HEK293 (cell line): Measurements from ENCODE around the gene GNB2.
A peak's percentile ranks its signal among the peaks of the same experiment; 100 is the strongest.

Source experiments
- ATF2 ChIP-seq: fragments of 450-650 bp; formaldehyde crosslinking; IDR thresholded peaks from 2 replicates; pipeline ENCODE4 v1.5.1; 2016; ENCODE audit warnings: missing biosample characterization, missing genetic modification characterization, low read depth
- GLIS2 ChIP-seq: fragments of 450-650 bp; formaldehyde crosslinking; IDR thresholded peaks from 2 replicates; pipeline ENCODE4 v1.5.1; 2016; ENCODE audit warnings: missing biosample characterization, missing genetic modification characterization
- KLF7 ChIP-seq: fragments of 450-650 bp; formaldehyde crosslinking; IDR thresholded peaks from 2 replicates; pipeline ENCODE4 v1.5.1; 2016; ENCODE audit warnings: missing biosample characterization, missing genetic modification characterization, borderline replicate concordance
- MEIS1 ChIP-seq: sonication (generic); formaldehyde crosslinking; IDR thresholded peaks from 2 replicates; pipeline ENCODE4 v1.8.1; 2022; ENCODE audit warnings: missing genetic modification reagents, mild to moderate bottlenecking, borderline replicate concordance
- PRDM1 ChIP-seq: fragments of 450-650 bp; formaldehyde crosslinking; IDR thresholded peaks from 2 replicates; pipeline ENCODE4; 2016; ENCODE audit warnings: missing biosample characterization, missing genetic modification characterization
- REPIN1 ChIP-seq: fragments of 450-650 bp; formaldehyde crosslinking; IDR thresholded peaks from 2 replicates; pipeline ENCODE4 v1.5.1; 2017; ENCODE audit warnings: missing biosample characterization, missing genetic modification characterization, low read depth
- REST ChIP-seq: fragments of 450-650 bp; formaldehyde crosslinking; IDR thresholded peaks from 2 replicates; pipeline ENCODE4 v1.5.1; 2016; ENCODE audit warnings: missing biosample characterization, missing genetic modification characterization
- SP2 ChIP-seq: fragments of 450-650 bp; formaldehyde crosslinking; IDR thresholded peaks from 2 replicates; pipeline ENCODE4 v1.5.1; 2016; ENCODE audit warnings: missing biosample characterization, missing genetic modification characterization
- YY1 ChIP-seq: fragments of 450-650 bp; formaldehyde crosslinking; IDR thresholded peaks from 2 replicates; pipeline ENCODE4 v1.5.1; 2018; ENCODE audit warnings: missing biosample characterization, missing genetic modification characterization
- YY2 ChIP-seq: fragments of 450-650 bp; formaldehyde crosslinking; IDR thresholded peaks from 2 replicates; pipeline ENCODE4 v1.5.1; 2016; ENCODE audit warnings: missing biosample characterization, missing genetic modification characterization
- ZBTB17 ChIP-seq: fragments of 450-650 bp; formaldehyde crosslinking; IDR thresholded peaks from 2 replicates; pipeline ENCODE4 v1.5.1; 2016; ENCODE audit warnings: missing biosample characterization, missing genetic modification characterization
- ZBTB7A ChIP-seq: fragments of 450-650 bp; formaldehyde crosslinking; IDR thresholded peaks from 2 replicates; pipeline ENCODE4 v1.5.1; 2016; ENCODE audit warnings: low read depth, missing biosample characterization, missing genetic modification characterization
- ZIC2 ChIP-seq: fragments of 450-650 bp; formaldehyde crosslinking; IDR thresholded peaks from 2 replicates; pipeline ENCODE4 v1.5.1; 2016; ENCODE audit warnings: missing biosample characterization, missing genetic modification characterization
- ZNF10 ChIP-seq: fragments of 450-650 bp; formaldehyde crosslinking; IDR thresholded peaks from 2 replicates; pipeline ENCODE4 v1.5.1; 2017; ENCODE audit warnings: missing biosample characterization, missing genetic modification characterization
- ZNF112 ChIP-seq: fragments of 450-650 bp; formaldehyde crosslinking; IDR thresholded peaks from 2 replicates; pipeline ENCODE4 v1.5.0; 2017; ENCODE audit warnings: missing biosample characterization, missing genetic modification characterization
- ZNF133 ChIP-seq: fragments of 450-650 bp; formaldehyde crosslinking; IDR thresholded peaks from 2 replicates; pipeline ENCODE4 v1.5.1; 2016; ENCODE audit warnings: missing biosample characterization, missing genetic modification characterization
- ZNF175 ChIP-seq: fragments of 450-650 bp; formaldehyde crosslinking; IDR thresholded peaks from 2 replicates; pipeline ENCODE4 v1.5.1; 2016; ENCODE audit warnings: missing biosample characterization, missing genetic modification characterization
- ZNF239 ChIP-seq: fragments of 450-650 bp; formaldehyde crosslinking; IDR thresholded peaks from 2 replicates; pipeline ENCODE4 v1.5.1; 2016; ENCODE audit warnings: missing biosample characterization, missing genetic modification characterization
- ZNF366 ChIP-seq: fragments of 450-650 bp; formaldehyde crosslinking; conservative IDR thresholded peaks from 2 replicates; pipeline ENCODE4 v1.5.1; 2016; ENCODE audit warnings: missing biosample characterization, missing genetic modification characterization
- ZNF394 ChIP-seq: fragments of 450-650 bp; formaldehyde crosslinking; IDR thresholded peaks from 2 replicates; pipeline ENCODE4 v1.5.1; 2016; ENCODE audit warnings: missing biosample characterization, missing genetic modification characterization, mild to moderate bottlenecking, moderate library complexity, borderline replicate concordance
- ZNF404 ChIP-seq: fragments of 450-650 bp; formaldehyde crosslinking; IDR thresholded peaks from 2 replicates; pipeline ENCODE4 v1.5.1; 2017; ENCODE audit warnings: missing biosample characterization, missing genetic modification characterization
- ZNF580 ChIP-seq: fragments of 450-650 bp; formaldehyde crosslinking; IDR thresholded peaks from 2 replicates; pipeline ENCODE4 v1.5.1; 2016; ENCODE audit warnings: missing biosample characterization, missing genetic modification characterization
- ZNF629 ChIP-seq: fragments of 450-650 bp; formaldehyde crosslinking; IDR thresholded peaks from 2 replicates; pipeline ENCODE4 v1.5.1; 2017; ENCODE audit warnings: missing biosample characterization, missing genetic modification characterization
- ZNF660 ChIP-seq: fragments of 450-650 bp; IDR thresholded peaks from 2 replicates; pipeline ENCODE4 v1.5.1; 2018; ENCODE audit warnings: missing biosample characterization, mild to moderate bottlenecking, missing genetic modification characterization
- ZNF747 ChIP-seq: fragments of 450-650 bp; formaldehyde crosslinking; IDR thresholded peaks from 2 replicates; pipeline ENCODE4 v1.5.1; 2016; ENCODE audit warnings: missing biosample characterization, missing genetic modification characterization
- ZNF76 ChIP-seq: fragments of 450-650 bp; formaldehyde crosslinking; IDR thresholded peaks from 2 replicates; pipeline ENCODE4; 2016; ENCODE audit warnings: low read depth, missing biosample characterization, missing genetic modification characterization, borderline replicate concordance
- ZNF785 ChIP-seq: fragments of 450-650 bp; formaldehyde crosslinking; IDR thresholded peaks from 2 replicates; pipeline ENCODE4 v1.5.1; 2016; ENCODE audit warnings: missing biosample characterization, missing genetic modification characterization
- TF ChIP-seq, protein P1 (sequence below): fragments of 450-650 bp; formaldehyde crosslinking; IDR thresholded peaks from 2 replicates; pipeline ENCODE4 v1.5.1; 2016; ENCODE audit warnings: missing biosample characterization, missing genetic modification characterization, borderline replicate concordance
- TF ChIP-seq, protein P2 (sequence below): fragments of 450-650 bp; formaldehyde crosslinking; IDR thresholded peaks from 2 replicates; pipeline ENCODE4; 2016; ENCODE audit warnings: missing biosample characterization, missing genetic modification characterization

The GNB2 gene

DNA sequence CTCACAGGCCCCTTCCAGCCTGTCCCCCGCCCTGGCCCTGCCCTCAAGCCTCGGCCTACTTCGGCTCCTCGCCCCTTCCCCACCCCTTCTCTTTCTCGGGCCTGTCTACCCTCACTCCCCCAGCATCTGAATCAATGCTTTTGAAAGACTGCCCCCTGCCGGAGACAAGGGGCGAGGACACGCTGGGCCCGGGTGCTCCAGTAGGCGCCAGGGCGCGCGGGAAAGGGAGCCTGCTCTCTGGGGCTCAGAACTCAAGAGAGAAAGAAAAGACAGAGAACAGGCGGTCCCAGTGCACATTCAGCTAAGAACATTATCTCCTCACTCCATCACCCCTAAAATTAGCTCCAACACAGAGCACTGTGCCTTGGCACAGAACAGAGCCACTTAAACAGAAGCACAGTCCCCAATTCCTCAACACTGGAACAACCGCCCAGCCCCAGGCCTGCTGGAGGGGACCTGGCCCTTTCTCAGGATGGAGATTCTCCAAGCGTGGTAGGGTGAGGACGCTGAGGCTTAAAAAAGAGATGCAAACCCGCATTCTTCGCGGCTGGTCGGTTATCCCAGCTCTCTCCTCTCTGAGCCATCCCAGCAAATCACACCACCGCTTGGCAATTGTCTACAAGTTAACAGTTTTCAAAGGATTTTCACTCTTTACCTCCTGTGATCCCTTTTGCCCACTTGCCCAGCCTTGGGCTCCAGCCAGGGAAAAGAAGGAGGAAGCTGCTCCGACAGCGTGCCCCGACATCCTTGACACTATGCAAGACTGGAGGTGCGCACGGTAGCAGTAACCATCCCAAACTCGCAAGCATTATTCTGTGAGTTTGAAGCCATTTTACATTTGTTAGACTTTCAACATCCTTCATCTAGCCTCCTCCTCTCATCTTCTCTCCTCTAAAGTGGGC is 18.4 kb downstream of the GNB2 start (continued):
- TF ChIP-seq ATF2 (tag by site-specific recombination) (no peak), ZNF629 (tag by site-specific recombination) (0 out of 2 replicates have a peak, but pooled peaks have one; percentile 46), ZNF366 (tag by site-specific recombination) (peak; percentile 64), PRDM1 (tag by site-specific recombination) (0 out of 2 replicates have a peak, but pooled peaks have one; percentile 48), YY1 (tag by site-specific recombination) (no peak), ZNF580 (tag by site-specific recombination) (no peak), ZIC2 (tag by site-specific recombination) (peak; percentile 33; the same call in 1 of the 2 replicates), ZNF394 (tag by site-specific recombination) (peak; percentile 53; the same call in 1 of the 2 replicates), KLF7 (no peak), ZNF112 (tag by site-specific recombination) (no peak), ZNF76 (no peak), ZBTB17 (tag by site-specific recombination) (peak; percentile 68), ZNF404 (no peak), YY2 (no peak), ZNF239 (no peak), ZNF747 (tag by site-specific recombination) (no peak), ZNF175 (no peak), SP2 (tag by site-specific recombination) (no peak), MEIS1 (CRISPR knock-in tag) (no peak), REST (tag by site-specific recombination) (no peak), ZNF660 (tag by site-specific recombination) (peak; percentile 85), GLIS2 (tag by site-specific recombination) (no peak), ZNF785 (tag by site-specific recombination) (no peak), ZNF10 (no peak), ZBTB7A (tag by site-specific recombination) (no peak), REPIN1 (tag by site-specific recombination) (no peak), ZNF133 (tag by site-specific recombination) (no peak)
- TF ChIP-seq, protein P1, sequence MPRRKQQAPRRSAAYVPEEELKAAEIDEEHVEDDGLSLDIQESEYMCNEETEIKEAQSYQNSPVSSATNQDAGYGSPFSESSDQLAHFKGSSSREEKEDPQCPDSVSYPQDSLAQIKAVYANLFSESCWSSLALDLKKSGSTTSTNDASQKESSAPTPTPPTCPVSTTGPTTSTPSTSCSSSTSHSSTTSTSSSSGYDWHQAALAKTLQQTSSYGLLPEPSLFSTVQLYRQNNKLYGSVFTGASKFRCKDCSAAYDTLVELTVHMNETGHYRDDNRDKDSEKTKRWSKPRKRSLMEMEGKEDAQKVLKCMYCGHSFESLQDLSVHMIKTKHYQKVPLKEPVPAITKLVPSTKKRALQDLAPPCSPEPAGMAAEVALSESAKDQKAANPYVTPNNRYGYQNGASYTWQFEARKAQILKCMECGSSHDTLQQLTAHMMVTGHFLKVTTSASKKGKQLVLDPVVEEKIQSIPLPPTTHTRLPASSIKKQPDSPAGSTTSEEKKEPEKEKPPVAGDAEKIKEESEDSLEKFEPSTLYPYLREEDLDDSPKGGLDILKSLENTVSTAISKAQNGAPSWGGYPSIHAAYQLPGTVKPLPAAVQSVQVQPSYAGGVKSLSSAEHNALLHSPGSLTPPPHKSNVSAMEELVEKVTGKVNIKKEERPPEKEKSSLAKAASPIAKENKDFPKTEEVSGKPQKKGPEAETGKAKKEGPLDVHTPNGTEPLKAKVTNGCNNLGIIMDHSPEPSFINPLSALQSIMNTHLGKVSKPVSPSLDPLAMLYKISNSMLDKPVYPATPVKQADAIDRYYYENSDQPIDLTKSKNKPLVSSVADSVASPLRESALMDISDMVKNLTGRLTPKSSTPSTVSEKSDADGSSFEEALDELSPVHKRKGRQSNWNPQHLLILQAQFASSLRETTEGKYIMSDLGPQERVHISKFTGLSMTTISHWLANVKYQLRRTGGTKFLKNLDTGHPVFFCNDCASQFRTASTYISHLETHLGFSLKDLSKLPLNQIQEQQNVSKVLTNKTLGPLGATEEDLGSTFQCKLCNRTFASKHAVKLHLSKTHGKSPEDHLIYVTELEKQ (tag by site-specific recombination), result no peak
- TF ChIP-seq, protein P2, sequence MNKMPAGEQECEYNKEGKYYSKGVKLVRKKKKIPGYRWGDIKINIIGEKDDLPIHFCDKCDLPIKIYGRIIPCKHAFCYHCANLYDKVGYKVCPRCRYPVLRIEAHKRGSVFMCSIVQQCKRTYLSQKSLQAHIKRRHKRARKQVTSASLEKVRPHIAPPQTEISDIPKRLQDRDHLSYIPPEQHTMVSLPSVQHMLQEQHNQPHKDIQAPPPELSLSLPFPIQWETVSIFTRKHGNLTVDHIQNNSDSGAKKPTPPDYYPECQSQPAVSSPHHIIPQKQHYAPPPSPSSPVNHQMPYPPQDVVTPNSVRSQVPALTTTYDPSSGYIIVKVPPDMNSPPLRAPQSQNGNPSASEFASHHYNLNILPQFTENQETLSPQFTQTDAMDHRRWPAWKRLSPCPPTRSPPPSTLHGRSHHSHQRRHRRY (tag by site-specific recombination), result no peak
